Chondrocyte (in vitro differentiated cells): ENCODE data around the gene ZDBF2. TPM values are rescaled to one million over a fixed set of nuclear protein-coding genes. Genes with fewer than 3 reads are reported as not detected.
"Not testable (repeated sequence)": the region's sequence is repeated elsewhere in the genome, so short reads cannot be mapped to it uniquely, and the experiment has no call there.

Experiments used
- DNase-seq: peaks from one replicate; pipeline ENCODE4 v3.0.0; 2021; ENCODE audit warnings: mixed read lengths, low spot score
- H3K27ac Mint-ChIP-seq: one replicate; pipeline ENCODE4 v1.8.0; 2021; ENCODE audit warnings: mild to moderate bottlenecking, moderate library complexity, mixed read lengths; ENCODE audit not compliant: unreplicated experiment
- H3K27me3 Mint-ChIP-seq: 2 replicates; pipeline ENCODE4 v1.8.0; 2021; ENCODE audit warnings: low read depth, mixed read lengths
- H3K36me3 Mint-ChIP-seq: 2 replicates; pipeline ENCODE4 v1.8.0; 2021; ENCODE audit warnings: low read depth, mixed read lengths
- H3K4me1 Mint-ChIP-seq: 2 replicates; pipeline ENCODE4 v1.8.0; 2021; ENCODE audit warnings: low read depth, mild to moderate bottlenecking, mixed read lengths
- H3K4me3 Mint-ChIP-seq: one replicate; pipeline ENCODE4 v1.8.0; 2021; ENCODE audit warnings: mild to moderate bottlenecking, moderate library complexity, mixed read lengths; ENCODE audit not compliant: unreplicated experiment
- H3K9me3 Mint-ChIP-seq: 2 replicates; pipeline ENCODE4 v1.8.0; 2021; ENCODE audit warnings: low read depth, mixed read lengths
- CTCF ChIP-seq: fragments of 200-600 bp; sonication (generic); IDR thresholded peaks from 2 replicates; pipeline ENCODE4 v1.5.0; 2021; ENCODE audit warnings: antibody characterized with exemption, mild to moderate bottlenecking, moderate library complexity
- total RNA-seq: library from RNA; stranded (reverse); gene quantifications from 3 replicates; pipeline ENCODE4 v1.2.1, GENCODE V29; 2021

The ZDBF2 gene
- total RNA-seq, 1 donor from 2014 or later: 24.8 TPM

DNA sequence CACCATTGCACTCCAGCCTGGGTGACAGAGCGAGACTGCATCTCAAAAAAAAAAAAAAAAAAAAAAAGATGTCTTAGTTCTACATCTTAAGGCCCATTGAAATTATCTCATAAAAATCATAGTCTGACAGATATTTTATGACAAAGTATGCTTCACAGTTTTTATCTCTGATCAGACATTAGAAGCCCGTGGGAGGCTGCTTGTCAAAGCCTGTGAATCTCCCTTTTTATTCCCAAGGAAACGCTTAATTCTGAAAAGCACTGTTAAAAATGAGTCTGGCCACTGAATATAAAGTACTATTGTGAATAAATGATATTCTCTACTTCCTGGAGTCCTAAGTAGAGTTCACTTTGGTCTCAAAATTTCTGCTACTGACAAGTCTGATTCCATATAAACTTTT is 71.1 kb downstream of the ZDBF2 start:
- Mint-ChIP-seq H3K27me3 (no peaks in the 10 kb centered on the region), H3K4me3 (no peak overlapping the region), H3K27ac (no peak overlapping the region), H3K4me1 (no peaks in the 10 kb centered on the region), H3K36me3 (no peaks in the 10 kb centered on the region), H3K9me3 (peaks cover 14% of the 10 kb centered on the region)
- TF ChIP-seq CTCF: no peak
- no peak for DNase-seq

- Mint-ChIP-seq H3K4me1 (no peaks in the 10 kb centered on the region), H3K27ac (no peak overlapping the region), H3K4me3 (no peak overlapping the region), H3K9me3 (peaks cover 13% of the 10 kb centered on the region), H3K27me3 (peaks cover 4% of the 10 kb centered on the region), H3K36me3 (no peaks in the 10 kb centered on the region)
- DNase-seq: no peak
- TF ChIP-seq CTCF: no peak
Observed at GRCh38 chr2:206349375-206349774, 74.9 kb downstream of the ZDBF2 start.

DNA sequence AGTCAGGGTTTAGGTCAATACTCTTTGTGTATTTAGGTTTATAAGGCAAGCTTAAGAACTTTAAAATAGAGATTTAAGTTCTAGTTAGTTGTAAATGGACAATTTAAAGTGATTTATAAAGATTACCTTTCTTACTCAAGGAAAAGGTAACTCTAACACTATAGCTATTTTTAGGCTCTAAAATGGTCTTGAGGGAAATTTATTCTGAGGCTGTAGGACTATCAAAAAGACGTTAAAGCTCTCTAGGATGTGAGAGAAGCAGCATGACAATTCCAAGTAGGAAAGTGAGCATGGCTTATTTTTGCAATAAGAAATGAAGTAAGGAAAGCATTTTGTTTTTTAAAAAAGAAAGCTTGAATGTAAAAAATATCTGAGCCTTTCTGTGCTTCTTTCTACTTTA is 78.1 kb downstream of the ZDBF2 start:
- no peak for DNase-seq
- H3K27ac Mint-ChIP-seq: no peak overlapping the region
- peaks cover 4% of the 10 kb centered on the region for H3K27me3 Mint-ChIP-seq
- H3K4me1 Mint-ChIP-seq: no peaks in the 10 kb centered on the region
- H3K9me3 Mint-ChIP-seq: peaks cover 6% of the 10 kb centered on the region
- H3K4me3 Mint-ChIP-seq: no peak overlapping the region
- TF ChIP-seq CTCF: no peak
- H3K36me3 Mint-ChIP-seq: no peaks in the 10 kb centered on the region

DNA sequence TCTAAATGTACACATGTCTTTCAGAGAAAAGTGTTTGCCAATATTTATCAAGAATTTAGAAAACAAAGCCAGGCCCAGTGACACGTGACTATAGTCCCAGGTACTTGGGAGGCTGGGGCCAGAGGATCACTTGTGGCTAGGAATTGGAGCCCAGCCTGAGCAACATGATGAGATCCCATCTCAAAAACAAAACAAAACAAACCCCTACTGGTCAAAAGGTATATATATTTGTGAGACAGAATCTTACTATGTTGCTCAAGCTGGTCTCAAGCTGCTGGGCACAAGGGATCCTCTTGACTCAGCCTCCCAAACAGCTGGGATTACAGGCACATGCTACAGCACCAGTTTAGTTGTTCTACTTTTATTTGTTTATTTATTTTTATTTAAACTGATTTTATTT is 79.2 kb downstream of the ZDBF2 start:
- no peak overlapping the region for H3K27ac Mint-ChIP-seq

GRCh38 chr2:206354129-206354528 is 79.7 kb downstream of the ZDBF2 start:
- Mint-ChIP-seq H3K4me3 (no peak overlapping the region), H3K9me3 (peaks cover 21% of the 10 kb centered on the region), H3K4me1 (no peaks in the 10 kb centered on the region), H3K36me3 (peaks cover 2% of the 10 kb centered on the region), H3K27ac (no peak overlapping the region), H3K27me3 (peaks cover 6% of the 10 kb centered on the region)
- DNase-seq: no peak
- no peak for TF ChIP-seq CTCF

More for the DNA sequence above, 79.2 kb downstream of the ZDBF2 start:
- Mint-ChIP-seq H3K27me3 (peaks cover 4% of the 10 kb centered on the region), H3K36me3 (no peaks in the 10 kb centered on the region), H3K4me1 (no peaks in the 10 kb centered on the region), H3K9me3 (peaks cover 16% of the 10 kb centered on the region), H3K4me3 (no peak overlapping the region)
- no peak for DNase-seq
- peak; percentile 37 for TF ChIP-seq CTCF

DNA sequence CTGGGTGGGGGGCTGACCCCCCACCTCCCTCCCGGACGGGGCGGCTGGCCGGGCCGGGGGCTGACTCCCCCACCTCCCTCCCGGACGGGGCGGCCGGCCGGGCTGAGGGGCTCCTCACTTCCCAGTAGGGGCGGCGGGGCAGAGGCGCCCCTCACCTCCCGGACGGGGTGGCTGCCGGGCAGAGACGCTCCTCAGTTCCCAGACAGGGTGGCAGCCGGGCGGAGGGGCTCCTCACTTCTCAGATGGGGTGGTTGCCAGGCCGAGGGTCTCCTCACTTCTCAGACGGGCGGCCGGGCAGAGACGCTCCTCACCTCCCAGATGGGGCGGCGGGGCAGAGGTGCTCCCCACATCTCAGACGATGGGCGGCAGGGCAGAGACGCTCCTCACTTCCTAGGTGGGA is 82.4 kb downstream of the ZDBF2 start:
- H3K4me3 Mint-ChIP-seq, H3K27me3 Mint-ChIP-seq, H3K27ac Mint-ChIP-seq, DNase-seq, H3K4me1 Mint-ChIP-seq, H3K36me3 Mint-ChIP-seq: not testable (repeated sequence)
- H3K9me3 Mint-ChIP-seq: peaks cover 17% of the 10 kb centered on the region

GRCh38 chr2:206360840-206361239 is 86.4 kb downstream of the ZDBF2 start:
- H3K4me3 Mint-ChIP-seq, DNase-seq: not testable (repeated sequence)
- H3K9me3 Mint-ChIP-seq: peaks cover 17% of the 10 kb centered on the region

More at GRCh38 chr2:206360840-206361239, 86.4 kb downstream of the ZDBF2 start:
- not testable (repeated sequence) for H3K4me1 Mint-ChIP-seq, H3K27ac Mint-ChIP-seq, H3K36me3 Mint-ChIP-seq, H3K27me3 Mint-ChIP-seq
